Gastroesophageal sphincter (tissue), 3 donors: Measurements from ENCODE around the gene RERE.

Experiments
- EP300 ChIP-seq: sonication (generic); formaldehyde crosslinking; IDR thresholded peaks from one replicate; pipeline ENCODE4 v1.6.1; 2017; ENCODE audit warnings: antibody characterized with exemption, mild to moderate bottlenecking
- POLR2A ChIP-seq, 2 donors: fragments of 450-650 bp; IDR thresholded peaks; one replicate each; pipeline ENCODE4 v1.6.1; 2017; ENCODE audit warnings: antibody characterized with exemption in 2 of 2, mild to moderate bottlenecking in 2 of 2, moderate library complexity in 1 of 2
- POLR2AphosphoS5 ChIP-seq: sonication (generic); formaldehyde crosslinking; IDR thresholded peaks from one replicate; pipeline ENCODE4 v1.6.1; 2017; ENCODE audit warnings: antibody characterized with exemption
- TF ChIP-seq, protein P1 (sequence below), 4 experiments: fragments of 200-600 bp in 2 of 4; fragments of 450-650 bp in 2 of 4; sonication (generic) in 1 of 4; IDR thresholded peaks; one replicate each; pipeline ENCODE4 v1.5.1; 2017 to 2019; ENCODE audit warnings: antibody characterized with exemption in 4 of 4, mild to moderate bottlenecking in 2 of 4, moderate library complexity in 2 of 4

DNA sequence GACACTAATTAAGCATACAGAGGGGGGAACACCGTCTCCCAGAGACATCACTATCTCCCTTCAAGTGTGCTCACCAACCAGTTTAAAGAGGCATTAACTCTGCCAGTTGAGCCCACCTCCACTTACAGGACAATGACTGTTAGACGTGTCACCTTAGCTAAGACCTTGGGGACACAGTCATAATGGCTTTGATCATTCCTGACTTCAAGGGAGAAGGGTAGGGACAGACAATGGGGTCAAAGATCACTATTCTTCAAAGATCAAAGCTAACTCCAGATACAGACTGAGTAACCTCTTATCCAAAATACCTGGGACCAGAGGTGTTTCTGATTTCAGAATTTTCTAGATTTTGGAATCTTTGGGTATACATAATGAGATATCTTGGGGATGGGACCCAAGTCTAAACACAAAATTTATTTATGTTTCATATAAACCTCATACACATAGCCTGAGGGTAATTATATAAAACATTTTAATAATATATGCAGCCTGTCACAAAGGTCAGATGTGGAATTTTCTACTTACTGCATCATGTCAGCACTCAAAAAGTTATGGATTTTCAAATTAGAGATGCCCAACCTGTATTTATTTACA, 253.4 kb downstream of the RERE start:
- no peak for TF ChIP-seq POLR2A (IDR thresholded peaks at IDR 0.05)
- TF ChIP-seq, protein P1, sequence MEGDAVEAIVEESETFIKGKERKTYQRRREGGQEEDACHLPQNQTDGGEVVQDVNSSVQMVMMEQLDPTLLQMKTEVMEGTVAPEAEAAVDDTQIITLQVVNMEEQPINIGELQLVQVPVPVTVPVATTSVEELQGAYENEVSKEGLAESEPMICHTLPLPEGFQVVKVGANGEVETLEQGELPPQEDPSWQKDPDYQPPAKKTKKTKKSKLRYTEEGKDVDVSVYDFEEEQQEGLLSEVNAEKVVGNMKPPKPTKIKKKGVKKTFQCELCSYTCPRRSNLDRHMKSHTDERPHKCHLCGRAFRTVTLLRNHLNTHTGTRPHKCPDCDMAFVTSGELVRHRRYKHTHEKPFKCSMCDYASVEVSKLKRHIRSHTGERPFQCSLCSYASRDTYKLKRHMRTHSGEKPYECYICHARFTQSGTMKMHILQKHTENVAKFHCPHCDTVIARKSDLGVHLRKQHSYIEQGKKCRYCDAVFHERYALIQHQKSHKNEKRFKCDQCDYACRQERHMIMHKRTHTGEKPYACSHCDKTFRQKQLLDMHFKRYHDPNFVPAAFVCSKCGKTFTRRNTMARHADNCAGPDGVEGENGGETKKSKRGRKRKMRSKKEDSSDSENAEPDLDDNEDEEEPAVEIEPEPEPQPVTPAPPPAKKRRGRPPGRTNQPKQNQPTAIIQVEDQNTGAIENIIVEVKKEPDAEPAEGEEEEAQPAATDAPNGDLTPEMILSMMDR (IDR thresholded peaks at IDR 0.05), result no peak
- no peak for TF ChIP-seq EP300
- no peak for TF ChIP-seq POLR2AphosphoS5
